IPS DF 4.7 (cell line): ENCODE data around the gene MAN2B1.
"Not testable (repeated sequence)": the region's sequence is repeated elsewhere in the genome, so short reads cannot be mapped to it uniquely, and the experiment has no call there.

Experiments used
- DNase-seq: peaks from one replicate; pipeline ENCODE4 v3.0.0-alpha.2; 2013; ENCODE audit warnings: low spot score; ENCODE audit errors: extremely low read depth

Gene MAN2B1

GRCh38 chr19:12623361-12624031, 43.0 kb downstream of the MAN2B1 start:
- no peak for DNase-seq

GRCh38 chr19:12621253-12622024, 45.1 kb downstream of the MAN2B1 start:
- DNase-seq = not testable (repeated sequence)

DNA sequence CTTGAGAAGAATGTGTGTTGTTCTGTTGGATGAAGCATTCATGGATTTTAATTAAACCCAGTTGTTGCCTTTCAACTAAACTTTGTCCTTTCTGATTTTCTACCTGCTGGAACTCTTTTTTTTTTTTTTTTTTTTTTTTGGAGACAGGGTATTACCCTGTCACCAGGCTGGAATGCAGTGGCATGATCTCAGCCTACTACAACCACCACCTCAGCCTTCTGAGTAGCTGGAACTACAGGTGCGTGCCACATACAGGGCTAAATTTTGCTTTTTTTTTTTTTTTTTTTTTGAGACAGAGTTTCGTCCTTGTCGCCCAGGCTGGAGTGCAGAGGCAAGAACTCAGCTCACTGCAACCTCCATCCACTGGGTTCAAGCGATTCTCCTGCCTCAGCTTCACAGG, 48.9 kb downstream of the MAN2B1 start:
- DNase-seq = no peak

DNA sequence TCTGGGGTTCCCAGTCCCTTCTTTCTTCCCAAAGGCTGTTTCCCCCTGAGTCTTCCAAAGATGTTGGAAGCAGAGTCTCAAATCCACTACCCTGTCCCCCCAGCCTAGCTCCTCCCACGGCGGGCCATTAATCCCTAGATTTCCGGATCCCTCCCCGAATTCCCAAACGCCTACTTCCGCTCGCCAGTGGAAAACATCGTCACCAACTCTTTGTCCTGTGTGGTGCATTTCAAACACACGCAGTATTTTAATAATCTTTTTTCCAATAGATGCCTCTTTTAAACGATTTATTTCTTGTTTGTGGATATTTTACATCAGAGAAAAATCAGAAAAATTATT, 55.2 kb downstream of the MAN2B1 start:
- DNase-seq = no peak

GRCh38 chr19:12610540-12611360, 55.8 kb downstream of the MAN2B1 start, which contains the start of the genes ZNF490 and ZNF791:
Gene ZNF490 (minus strand): TSS chr19:12610813. CDS start chr19:12610680, 133 bp downstream.
Gene ZNF791 (plus strand): TSS chr19:12610920. CDS start chr19:12611080, 160 bp downstream.
- DNase-seq = peak; percentile 89

- no peak for DNase-seq
Measured at GRCh38 chr19:12607631-12608030, 58.9 kb downstream of the MAN2B1 start.

DNA sequence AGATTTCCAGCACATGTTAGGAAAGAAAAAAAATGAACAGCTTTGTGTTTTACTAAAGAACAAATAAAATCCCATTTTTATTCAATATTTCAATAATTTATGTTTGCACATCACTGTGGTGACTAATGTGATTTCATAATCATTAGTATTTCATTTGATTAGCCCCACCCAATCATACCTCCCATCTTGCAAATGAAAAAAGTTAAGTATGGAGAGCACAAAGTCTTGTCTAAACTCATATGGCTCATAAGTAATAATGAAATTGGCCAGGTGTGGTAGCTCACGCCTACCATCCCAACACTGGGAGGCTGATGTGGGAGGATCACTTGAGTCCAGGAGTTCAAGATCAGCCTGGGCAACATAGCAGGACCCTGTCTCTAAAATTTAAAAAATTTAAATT, 59.7 kb downstream of the MAN2B1 start:
- DNase-seq = no peak

DNA sequence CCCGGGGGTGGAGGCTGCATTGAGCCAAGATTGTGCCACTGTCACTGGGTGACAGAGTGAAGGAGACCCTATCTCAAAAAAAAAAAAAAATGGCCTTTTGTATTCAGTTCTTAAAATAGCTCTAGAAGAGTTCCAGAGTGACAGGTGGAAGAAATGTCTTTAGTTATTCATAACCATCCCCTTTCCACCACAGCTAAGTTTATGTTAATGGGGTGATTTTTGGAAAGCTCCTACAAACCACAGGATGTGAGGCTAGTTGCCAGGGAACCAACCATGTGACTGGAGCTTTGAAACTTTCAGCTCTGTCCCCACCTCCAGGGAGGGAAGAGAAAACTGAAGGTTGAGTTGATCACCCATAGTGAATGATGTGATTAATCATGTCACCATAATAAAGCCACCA, 62.8 kb downstream of the MAN2B1 start:
- no peak for DNase-seq

GRCh38 chr19:12597594-12597993, 68.9 kb downstream of the MAN2B1 start:
- DNase-seq = no peak

DNA sequence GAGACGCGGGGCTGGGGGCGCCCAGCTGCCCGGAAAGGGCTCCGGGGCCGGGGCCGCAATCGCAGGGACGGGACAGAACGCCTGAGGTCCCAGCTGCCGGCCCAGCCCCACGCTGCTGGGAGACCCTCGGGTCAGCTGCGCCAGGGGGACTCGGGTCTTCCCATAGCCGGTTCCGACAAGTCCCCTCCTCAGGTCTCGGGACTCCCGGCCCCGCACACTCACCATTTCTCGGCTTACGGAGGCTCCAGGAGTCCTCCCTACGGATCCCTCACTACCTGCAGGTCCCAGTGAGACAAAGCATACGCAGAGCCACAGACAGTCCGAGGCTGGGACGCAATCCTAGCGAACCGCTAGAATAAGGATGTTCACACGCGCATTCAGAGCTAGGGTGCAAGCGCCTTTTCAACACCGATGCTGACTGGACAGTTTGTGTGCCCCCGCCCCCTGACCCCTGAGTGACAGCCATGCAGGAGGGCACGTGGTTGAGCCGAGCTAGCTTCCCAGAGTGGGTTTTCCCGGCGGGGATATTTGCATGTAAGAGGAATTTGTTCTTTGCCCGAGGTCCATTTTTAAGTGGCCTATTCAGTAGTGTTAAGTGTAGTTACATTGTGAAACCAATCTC, 69.5 kb downstream of the MAN2B1 start:
- no peak for DNase-seq
